ENCODE results near the gene HERC2.
"Not testable (repeated sequence)": the region's sequence is repeated elsewhere in the genome, so short reads cannot be mapped to it uniquely, and the experiment has no call there.

Gene HERC2

DNA sequence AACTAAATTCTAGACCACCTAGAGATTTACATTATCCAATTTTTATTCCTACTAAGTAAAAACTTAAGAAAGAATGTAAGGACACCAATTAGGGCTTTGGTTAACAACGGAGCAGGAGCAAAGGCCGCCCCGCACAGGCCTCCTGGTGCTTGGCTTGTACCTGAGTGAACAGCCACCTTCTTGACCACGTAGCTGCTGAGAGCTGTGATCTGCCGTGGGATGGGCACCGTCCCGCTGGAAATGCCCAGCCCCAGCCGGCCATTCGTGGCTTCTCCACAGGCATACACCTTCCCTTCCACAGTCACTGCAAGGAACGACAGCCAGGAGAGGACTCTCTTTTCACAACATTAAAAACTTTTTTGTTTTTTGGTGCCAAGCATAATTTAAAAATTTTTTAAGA, 143.3 kb downstream of the HERC2 start:
- no peak for DNase-seq

DNA sequence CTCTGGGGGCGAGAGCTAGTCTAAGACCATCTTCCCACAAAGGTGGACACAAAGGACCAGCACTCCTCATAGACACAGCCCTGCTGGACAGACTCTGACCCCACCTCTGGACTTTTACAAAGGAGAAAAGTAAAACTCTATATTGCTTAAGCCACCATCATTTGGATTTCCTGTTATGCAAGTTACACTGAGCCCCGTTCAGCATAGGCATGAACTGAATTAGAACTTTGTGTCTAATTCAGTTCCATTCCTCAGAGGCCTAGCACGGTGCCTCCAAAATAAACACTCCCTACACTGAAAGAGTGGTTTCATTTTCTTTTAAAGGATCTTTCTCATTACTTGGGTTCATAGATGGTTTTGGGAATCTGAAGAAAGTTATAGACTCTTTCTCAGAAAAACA, 143.7 kb downstream of the HERC2 start:
- DNase-seq: no peak

DNA sequence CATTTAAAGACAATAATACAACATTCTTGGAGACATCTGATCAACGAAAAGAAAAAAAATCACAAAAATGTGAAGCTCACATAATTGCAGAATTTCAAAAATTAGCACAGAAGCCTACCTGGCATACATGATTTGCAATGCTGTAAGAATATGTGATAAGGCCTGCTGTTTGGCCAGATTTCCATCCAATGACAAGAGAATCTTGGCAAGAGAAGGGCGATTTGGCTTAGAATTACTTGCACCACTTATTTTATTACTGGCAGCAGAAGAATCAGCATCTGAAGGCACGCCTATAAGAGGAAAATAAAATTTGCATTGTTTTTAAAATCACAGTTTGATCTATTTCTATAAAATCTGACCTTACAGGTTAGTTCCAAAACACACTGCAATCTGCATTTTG, 152.6 kb downstream of the HERC2 start:
- no peak for DNase-seq

DNA sequence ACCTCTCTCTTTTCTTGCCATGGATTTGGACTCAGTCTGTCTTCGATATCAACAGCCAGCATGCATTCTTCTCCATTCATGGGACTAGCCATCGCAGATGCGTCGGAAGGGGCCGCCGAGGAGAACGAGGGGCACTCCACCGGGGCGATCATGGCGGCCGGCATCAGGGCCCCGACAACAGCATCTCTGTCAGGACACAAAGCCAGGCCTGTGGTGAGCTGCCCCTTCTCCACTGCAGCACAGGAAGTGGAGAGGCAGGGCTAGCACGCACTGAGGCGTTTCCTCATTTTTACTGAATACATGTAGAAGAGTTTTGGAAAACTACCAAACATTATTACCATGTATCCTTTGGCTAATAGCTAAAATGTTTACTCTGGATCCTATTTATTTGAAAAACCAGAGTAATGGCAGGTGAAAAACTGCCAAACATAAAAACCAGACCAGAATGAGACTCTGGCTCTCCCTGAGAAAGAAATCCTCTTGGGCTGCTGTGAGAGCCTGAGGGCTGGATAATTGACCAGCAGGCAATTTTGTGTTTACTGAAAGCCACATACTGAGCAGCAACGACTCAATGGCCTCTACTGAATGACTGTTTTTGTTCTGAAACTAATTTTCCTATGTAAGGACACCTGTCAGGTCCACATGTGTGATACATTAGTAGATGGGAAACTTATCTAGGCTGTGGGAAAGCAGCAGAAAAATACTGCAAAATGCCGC, 153.4 kb downstream of the HERC2 start:
- DNase-seq: not testable (repeated sequence)

DNA sequence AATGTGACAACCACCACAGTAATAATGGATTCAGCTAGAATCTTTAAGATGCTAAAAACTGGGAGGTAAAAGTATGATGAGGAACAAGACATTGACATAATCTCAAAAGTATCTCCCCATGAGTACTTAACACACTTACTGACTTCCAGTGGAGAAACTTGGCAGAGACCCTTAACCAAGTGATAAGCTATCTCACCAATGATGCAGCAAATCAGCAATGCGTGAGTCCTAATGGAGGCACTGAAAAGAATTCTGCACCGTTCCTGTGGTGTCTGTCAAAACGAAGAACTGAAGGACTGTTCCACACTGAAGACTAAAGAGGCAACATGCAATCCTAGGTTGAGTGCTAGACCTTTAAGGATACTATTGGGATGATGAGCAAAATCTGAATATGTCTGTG, 154.9 kb downstream of the HERC2 start:
- DNase-seq: no peak

DNA sequence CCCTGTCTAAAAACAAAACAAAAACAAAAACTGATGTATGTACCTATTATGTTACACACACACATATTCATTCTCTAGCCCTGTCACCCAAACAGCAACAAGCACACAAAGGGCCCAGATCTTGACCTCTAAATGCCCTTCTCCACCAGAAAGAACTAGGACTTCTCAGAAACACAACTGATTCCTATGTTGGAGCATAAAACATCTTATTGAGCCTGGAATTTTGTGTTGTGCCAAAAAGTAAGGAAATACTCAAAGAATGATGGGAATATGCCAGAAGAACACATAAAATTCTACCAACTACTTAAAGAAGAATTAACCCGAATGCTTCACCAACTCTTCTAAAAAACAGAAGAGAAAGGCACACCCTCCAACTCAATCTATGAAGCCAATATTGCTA, 156.2 kb downstream of the HERC2 start:
- no peak for DNase-seq

DNA sequence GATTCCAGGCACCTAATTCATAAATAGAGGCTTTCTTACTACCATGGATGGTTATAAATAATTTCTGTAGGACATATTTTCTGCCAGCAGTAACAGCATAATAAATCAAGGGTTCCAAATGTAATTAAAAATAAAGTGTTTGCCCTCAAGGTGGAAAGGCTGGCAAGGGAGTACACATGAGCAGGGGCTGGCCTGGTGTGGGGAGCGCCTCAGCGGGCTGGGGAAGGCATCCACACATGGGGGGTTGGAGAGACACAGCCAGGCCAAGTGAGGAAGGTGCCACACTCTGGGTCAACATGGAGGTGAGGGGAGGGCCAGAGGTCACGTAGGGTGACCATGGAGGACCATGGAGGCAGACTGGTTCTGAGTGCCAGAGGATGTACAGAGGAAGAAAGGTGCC, 157.1 kb downstream of the HERC2 start:
- DNase-seq: no peak

DNA sequence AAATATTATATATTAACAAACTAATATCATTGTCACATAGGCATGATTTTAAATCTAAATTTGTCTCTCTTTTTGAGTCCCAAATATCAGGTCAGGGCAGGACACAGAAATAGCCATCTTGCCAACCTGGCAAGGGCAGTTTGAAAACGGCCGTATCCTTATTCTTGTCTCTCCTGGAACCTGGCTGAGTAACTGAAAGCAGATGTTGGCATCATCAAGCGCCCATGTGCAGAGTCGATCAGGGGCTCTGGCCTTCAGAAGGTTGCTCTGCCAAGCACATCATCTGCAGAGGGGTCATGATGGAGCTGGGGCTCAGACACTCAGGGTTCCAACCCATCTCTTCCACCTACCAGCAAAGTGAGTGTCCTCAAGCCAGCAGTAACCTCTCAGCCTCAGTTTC, 167.7 kb downstream of the HERC2 start:
- DNase-seq: no peak

DNA sequence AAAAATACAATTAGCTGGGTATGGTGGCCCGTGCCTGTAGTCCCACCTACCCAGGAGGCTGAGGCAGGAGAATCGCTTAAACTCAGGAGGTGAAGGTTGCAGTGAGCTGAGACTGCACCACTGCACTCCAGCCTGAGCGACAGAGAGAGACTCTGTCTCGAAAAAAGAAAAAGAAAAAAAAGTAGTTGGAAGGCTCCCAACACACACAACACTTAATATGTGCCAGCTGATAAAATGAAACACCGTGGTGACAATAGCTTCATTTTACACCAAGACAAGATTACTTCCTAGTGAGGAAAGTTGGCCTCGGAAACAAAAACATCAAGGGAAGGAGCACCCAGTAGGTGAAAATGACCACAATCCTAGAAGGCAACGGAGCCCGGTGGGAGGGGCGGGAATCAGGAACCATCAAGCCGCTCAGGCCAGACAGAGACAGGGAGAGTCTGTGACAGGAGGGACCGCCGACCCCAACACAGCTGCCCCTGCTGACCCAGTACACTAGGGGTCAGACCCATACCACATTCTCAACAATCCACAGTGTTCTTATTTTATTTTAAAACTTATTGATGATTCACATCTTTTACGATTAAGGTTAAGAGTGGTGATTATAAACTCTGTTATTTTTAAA, 168.4 kb downstream of the HERC2 start:
- DNase-seq: no peak

DNA sequence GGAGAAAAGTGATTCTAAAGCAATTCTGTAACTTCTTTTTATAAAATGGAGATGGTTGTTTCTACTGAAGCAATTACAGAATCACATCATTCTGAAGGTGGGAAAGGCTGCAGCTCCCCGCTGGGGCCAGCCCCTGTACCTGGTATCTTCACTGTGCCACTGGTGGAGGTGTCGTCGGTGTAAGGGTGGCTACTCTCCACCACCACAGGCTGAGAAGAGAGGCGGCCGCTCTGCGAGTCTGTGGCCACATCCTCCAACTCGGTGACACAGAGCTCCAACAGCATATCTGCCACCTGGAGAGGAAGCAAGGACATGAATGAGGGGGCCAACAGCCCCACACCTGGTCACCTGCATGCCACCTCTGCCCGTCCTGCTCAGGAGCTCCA, 169.4 kb downstream of the HERC2 start:
- DNase-seq: not testable (repeated sequence)

DNA sequence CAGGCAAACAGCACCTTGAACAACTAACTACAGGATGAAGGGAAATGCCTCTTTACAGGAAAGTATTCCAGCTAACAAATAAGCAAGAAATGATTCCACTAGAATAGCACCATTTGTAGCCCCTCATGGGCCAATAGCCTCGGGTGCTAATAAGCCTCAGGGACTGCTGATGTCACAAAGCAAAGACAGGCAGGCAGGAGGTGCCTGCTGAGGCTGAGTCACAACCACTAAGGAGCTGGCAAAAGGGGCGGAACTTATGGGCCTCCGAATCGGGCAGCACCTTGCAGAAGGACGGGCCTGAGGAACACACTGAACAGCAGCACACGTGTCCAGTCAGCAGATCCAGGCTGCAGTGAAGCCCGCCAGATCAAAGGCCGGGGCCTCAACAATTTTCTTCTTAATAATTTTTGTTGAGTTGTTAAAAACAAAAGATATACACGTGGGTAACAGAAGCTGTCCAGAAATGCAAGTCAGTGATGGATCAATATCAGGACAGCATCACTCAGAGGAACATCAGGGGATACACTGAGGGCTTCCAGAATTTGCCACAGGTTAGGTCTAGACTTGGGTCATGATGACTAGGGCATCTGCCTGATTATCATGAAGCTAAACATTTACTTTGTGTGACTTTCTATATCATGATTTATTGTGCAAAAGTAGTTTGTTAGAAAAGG, 170.0 kb downstream of the HERC2 start:
- not testable (repeated sequence) for DNase-seq

DNA sequence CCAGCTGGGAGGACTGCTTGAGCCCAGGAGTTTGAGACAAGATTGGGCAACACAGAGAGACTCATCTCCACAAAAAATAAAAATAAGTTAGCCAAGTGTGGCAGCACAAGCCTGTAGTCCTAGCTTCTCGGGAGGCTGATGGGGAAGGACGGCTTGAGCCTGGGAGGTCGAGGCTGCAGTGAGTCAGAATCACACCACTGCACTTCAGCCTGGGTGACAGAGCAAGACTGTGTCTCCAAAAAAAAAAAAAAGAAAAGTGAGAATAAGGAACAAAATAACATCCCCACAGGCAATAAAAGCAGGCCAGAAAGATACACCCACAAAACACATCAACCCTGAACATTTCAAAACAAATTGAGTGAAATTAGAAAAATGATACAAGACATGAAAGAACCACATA, 174.2 kb downstream of the HERC2 start:
- no peak for DNase-seq

DNA sequence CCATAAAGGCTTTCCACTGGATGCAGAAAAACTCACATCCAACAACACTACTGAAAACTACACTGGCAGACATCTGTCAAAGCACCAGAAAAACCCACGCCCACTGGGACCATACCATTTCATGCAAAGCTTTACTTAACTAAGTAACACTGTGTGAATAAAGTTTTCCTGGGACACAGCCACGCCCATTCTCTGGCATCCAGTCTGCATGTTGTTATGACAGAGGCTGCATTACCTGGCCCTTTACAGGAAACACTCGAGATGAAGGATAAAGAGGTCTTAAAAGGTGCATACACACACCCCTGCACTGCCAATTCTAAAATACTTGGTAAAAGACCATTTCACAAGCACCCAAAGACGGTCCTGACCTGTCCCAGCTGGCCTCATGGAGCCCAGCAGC, 176.6 kb downstream of the HERC2 start:
- DNase-seq: not testable (repeated sequence)

DNA sequence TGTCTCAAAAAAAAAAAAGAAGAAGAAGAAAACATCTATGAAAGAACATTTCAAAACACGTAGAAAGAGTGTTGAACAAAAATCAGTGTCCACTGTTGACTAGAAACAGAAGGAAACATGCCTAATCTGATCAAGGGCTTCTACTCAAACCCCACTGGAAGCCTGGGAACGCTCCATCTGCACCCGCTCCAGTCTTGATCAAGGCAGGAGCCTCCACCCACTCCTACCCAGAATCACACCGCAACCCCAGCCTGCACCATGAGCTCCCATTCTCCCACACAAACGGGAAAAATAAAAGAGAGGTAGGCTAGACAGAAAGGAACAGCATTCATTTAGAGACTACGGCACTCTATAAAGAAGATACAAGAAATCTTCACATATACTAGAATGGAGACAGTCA, 181.9 kb downstream of the HERC2 start:
- no peak for DNase-seq

DNA sequence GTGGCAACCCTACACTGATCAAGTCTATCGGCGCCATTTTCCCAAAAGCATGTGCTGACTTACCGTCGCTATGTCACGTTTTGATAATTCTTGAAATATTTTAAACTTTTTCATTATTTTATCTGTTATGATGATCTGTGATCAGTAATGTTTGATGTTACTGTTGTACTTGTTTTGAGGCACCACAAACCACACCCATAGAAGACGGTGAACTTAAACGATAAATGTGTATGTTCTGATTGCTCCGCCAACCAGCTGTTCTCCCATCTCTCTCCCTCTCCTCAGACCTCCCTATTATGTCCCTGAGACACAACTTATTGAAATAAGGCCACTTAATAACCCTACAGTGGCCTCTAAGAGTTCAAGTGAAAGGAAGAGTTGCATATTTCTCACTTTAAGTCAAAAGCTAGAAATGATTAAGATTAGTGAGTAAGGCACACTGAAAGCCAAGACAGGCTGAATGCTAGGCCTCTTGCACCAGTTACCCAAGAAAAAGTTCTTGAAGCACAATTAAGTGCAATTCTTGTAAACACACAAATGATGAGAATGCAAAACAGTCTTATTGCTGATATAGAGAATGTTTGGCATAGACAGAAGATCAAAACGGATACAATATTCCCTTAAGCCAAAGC, 184.5 kb downstream of the HERC2 start:
- not testable (repeated sequence) for DNase-seq

DNA sequence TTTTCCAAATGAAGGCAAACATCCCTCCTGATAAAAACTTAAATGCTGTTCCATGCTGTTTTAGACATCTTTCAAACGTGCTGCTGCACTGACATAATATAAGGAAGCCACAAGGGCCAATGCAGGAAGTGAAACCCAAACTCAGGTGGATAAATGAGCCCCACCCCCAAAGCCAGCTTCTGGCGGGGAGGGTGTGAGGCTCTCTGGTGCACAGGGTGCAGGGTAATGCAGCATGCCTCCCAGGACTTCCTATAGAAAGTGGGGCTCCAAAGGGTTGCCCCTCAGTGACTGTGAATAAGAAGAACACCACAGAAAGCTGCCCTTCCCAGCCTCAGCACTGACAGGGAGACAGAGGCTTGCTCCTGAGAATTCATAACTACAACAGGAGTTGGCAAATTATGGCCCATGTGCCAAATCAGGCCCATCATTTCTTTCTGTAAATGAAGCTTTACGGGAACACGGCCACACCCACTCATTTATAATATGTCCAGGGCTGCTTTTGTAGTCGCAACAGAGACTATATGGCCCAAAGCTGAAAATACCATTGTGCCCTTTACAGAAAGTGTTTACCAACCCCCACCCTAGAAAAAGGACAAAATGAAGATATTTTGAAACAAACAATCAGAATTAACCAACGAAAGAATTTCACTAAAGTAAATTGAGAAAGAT, 185.6 kb downstream of the HERC2 start:
- DNase-seq: not testable (repeated sequence)

DNA sequence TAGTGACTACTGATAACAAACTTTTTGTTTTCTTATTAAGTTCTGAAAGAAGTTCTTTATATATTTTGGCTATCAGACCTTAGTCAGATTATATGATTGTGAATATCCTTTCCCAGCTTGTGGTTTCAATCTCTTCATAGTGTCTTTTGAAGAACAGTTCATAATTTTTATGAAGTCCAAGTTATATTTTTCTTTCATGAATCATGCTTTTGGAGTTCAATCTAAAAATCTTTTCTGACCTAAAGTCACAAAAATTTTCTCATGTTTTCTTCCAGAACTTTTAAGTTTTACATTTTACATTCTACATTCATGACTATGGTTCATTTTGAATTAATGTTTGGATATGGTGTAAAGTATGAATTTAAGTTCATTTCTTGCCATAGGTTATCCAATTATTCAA, 188.7 kb downstream of the HERC2 start:
- no peak for DNase-seq

DNA sequence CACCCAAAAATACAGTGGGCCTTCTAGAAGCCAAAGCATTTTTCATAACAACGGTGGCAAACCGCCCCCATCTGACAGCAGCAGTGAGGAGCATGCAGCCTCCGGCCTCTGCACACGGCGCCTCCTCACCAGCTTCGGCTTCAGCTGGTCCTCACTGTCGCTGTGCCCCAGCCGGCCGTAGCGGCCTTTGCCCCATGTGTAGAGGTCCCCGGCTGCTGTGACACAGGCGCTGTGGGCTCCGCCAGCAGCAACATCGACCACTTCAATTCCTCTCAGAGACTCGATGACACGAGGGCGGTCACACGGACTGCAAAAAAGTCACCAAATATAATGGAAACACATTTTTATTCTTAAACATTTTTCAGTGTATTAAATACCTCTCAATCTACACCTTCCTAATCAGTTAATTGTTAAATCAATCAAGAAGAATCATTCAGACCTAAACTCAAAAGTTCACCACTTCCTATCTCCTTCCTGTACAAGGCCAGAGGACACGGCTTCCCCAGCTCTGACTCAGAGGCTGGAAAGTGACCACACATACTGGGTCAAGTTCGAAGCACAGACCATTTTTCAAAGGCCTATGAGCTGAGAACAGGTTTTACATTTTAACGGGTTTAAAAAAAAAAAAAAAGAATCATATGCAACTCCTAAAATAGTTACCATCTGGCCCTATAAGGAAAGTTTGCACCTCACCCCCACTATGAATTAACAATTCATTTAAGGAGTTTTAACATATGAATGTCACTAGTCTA, 189.3 kb downstream of the HERC2 start:
- DNase-seq: no peak

DNA sequence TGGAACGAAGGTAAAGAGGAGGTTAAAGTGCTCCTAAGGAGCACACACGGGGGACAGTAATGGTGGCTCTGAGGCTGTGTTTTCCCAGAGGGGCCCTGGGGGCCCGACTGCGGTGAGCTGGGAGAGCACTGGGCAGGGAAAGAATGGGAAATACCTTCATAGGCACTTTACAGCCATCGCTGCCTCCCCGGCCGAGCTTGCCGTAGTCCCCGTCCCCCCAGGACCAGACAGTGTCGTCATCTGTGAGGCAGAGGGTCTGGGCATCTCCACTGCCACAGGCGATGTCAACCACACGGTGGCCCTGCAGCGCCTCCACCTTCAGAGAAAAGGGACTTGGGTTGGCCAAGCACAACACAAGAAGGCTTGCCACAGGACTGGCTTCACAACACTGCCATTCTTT, 190.0 kb downstream of the HERC2 start:
- DNase-seq: no peak

DNA sequence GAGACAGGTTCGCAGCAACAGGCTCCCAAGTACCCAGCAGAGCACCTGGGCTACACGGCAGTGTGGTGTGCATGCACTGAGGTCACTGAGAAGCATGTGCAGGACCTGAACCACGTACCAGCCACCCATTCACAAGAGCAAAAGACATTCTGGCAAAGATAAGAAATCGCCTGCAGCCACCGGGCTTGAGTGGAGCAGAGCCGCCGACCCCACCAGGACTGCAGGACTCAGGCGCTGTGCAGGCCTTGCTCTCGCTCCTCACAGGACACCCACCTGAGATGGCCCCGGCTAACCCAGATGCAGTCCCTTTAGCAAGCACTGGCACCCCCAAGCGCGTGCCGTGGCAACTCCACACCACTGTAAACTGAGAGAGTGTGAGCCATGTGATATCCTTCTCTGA, 190.6 kb downstream of the HERC2 start:
- no peak for DNase-seq

DNA sequence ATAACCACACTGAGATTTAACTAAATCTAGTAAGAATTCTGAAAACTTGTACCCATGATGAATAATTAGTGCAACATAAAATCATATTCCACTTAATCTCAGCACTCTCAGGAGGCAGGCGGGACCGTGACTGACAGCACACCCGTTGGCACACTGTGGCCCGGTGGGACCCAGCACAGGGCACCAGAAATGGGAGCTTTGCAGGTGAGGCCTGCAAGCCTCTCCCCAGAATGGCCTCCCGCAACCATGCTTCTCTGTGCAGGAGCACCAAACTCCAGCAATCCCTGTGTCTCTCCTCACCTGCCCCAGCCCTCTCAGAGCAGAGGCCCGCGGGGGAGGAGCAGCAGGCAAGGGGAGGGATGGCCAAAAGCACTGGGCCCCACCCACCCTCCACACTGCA, 191.3 kb downstream of the HERC2 start:
- no peak for DNase-seq

DNA sequence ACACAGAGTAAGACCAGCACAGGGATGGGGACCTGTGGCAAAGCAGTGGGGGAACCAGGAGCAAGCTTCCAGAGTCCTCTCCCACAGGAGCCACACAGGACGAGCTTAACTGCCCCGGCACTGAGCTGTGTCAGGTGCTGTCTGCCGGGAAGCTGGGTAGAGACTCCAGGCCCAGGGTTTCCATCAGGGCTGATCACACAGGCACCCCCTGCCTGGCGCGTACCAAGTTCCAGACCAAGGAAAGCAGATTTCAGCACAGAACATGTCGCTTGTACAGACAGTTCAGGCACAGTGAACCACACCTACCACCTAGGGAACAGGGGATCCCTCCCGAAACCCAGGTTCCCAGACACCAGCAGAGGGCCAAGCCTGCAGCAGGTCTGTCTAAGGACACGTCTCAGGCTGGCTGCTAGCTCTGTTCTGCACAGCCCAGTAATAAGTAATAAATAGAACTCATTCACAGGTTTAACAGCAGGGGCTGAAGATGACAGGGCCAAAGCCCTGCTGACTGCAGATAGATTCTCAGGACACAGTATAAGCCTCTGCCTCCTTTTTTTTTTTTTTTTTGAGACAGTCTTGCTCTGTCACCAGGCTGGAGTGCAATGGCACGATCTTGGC, 192.6 kb downstream of the HERC2 start:
- DNase-seq: no peak
